Measurements from ENCODE around the gene TMEM163. TPM values are rescaled to one million over a fixed set of nuclear protein-coding genes. Genes with fewer than 3 reads are reported as not detected.

TMEM163 gene
- total and polyA plus RNA-seq, 8 donors, result 3.9 to 48.4 (median 14.0) TPM

DNA sequence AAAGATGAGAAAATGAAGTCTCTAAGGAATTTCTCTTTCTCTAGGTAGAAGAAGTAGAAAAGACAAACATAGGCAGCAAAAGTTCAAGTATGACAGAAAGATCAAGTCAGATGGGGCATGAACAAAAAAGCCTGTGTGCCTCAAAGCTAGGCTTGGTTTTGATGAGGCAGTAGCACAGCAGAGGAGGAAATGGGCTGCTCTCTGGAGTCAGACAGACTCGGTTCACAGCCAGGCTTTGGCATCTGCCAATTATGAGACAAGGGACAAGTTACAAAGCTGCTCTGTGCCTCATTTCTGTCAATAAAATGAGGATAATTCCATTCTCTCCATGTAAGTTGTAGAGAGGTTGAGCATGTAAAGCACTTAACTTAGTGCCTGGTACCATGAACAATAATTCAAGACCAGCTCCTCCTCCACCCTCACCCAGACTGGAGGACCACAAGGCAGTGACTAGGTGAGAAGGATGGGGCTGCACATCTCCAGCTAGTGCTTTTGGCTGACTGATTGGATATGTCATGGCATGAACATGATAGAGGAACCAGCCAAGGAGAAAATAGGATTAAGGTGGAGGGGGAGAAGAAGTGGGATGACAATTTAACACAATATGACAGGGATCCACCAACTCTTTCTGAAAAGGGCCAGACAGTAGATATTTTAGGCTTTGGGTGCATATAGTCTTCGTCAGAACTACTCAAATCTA is 84.6 kb downstream of the TMEM163 start:
- Histone ChIP-seq H3K4me3 (no peak overlapping the region), H3K27me3 (no peaks in the 10 kb centered on the region), H3K36me3 (no peaks in the 10 kb centered on the region), H3K9me3 (no peaks in the 10 kb centered on the region), H3K4me1 (no peaks in the 10 kb centered on the region), H3K27ac (no peak overlapping the region)
- TF ChIP-seq, protein P1, sequence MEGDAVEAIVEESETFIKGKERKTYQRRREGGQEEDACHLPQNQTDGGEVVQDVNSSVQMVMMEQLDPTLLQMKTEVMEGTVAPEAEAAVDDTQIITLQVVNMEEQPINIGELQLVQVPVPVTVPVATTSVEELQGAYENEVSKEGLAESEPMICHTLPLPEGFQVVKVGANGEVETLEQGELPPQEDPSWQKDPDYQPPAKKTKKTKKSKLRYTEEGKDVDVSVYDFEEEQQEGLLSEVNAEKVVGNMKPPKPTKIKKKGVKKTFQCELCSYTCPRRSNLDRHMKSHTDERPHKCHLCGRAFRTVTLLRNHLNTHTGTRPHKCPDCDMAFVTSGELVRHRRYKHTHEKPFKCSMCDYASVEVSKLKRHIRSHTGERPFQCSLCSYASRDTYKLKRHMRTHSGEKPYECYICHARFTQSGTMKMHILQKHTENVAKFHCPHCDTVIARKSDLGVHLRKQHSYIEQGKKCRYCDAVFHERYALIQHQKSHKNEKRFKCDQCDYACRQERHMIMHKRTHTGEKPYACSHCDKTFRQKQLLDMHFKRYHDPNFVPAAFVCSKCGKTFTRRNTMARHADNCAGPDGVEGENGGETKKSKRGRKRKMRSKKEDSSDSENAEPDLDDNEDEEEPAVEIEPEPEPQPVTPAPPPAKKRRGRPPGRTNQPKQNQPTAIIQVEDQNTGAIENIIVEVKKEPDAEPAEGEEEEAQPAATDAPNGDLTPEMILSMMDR (IDR thresholded peaks at IDR 0.05), result no peak
- DNase-seq (no peak), ATAC-seq (no peak)
- intact Hi-C loops (cut with DNase I), result no loop called here

- ATAC-seq (no peak), DNase-seq (peak in 1 of 4 donors; percentile 24)
- no peak overlapping the region for H3K4me3 ChIP-seq
- H3K27ac ChIP-seq, result no peak overlapping the region
- H3K9me3 ChIP-seq, result no peaks in the 10 kb centered on the region
- H3K4me1 ChIP-seq, result no peaks in the 10 kb centered on the region
- TF ChIP-seq, protein P1 (IDR thresholded peaks at IDR 0.05), result no peak
- intact Hi-C loops (cut with DNase I), result no loop called here
- H3K36me3 ChIP-seq, result no peaks in the 10 kb centered on the region
- H3K27me3 ChIP-seq, result no peaks in the 10 kb centered on the region
Measured at GRCh38 chr2:134630504-134631159, 88.2 kb downstream of the TMEM163 start.

- ATAC-seq, result no peak
- DNase-seq, result no peak
- no peak overlapping the region for H3K4me3 ChIP-seq
- no peaks in the 10 kb centered on the region for H3K27me3 ChIP-seq
- intact Hi-C loops (cut with DNase I), result no loop called here
- no peaks in the 10 kb centered on the region for H3K9me3 ChIP-seq
- no peaks in the 10 kb centered on the region for H3K4me1 ChIP-seq
- no peak overlapping the region for H3K27ac ChIP-seq
- H3K36me3 ChIP-seq, result no peaks in the 10 kb centered on the region
- TF ChIP-seq, protein P1 (IDR thresholded peaks at IDR 0.05), result no peak
Measured at GRCh38 chr2:134628453-134628852, 90.3 kb downstream of the TMEM163 start.

GRCh38 chr2:134626781-134627180 is 92.0 kb downstream of the TMEM163 start:
- Histone ChIP-seq H3K27me3 (no peaks in the 10 kb centered on the region), H3K4me3 (no peak overlapping the region), H3K9me3 (no peaks in the 10 kb centered on the region), H3K27ac (no peak overlapping the region), H3K36me3 (no peaks in the 10 kb centered on the region), H3K4me1 (no peaks in the 10 kb centered on the region)
- TF ChIP-seq, protein P1 (IDR thresholded peaks at IDR 0.05), result no peak
- DNase-seq (no peak), ATAC-seq (no peak)
- intact Hi-C loops (cut with DNase I), result no loop called here

DNA sequence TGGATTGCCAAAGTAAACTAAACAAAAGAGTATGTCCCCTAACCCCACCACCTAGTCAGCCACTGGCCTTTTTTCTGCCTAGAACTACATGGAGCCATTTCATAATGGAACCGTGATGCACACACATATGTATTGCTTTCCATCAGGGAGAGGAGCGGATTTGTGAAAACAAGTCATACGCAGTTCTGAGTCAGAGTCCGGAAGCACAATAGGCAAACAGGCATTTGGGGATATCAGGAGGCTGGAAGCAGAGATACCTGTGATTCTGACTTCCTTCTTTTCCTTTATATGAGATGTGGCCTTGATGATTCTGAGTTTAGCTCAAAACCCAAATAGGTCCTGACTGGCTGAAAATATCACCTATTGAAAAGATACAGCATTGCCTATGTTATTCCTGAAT is 93.5 kb downstream of the TMEM163 start:
- Histone ChIP-seq H3K9me3 (no peaks in the 10 kb centered on the region), H3K4me3 (no peak overlapping the region), H3K27ac (no peak overlapping the region), H3K36me3 (no peaks in the 10 kb centered on the region), H3K4me1 (no peaks in the 10 kb centered on the region), H3K27me3 (no peaks in the 10 kb centered on the region)
- DNase-seq, result no peak
- intact Hi-C loops (cut with DNase I), result no loop called here
- ATAC-seq, result no peak
- TF ChIP-seq, protein P1 (IDR thresholded peaks at IDR 0.05), result no peak

All from left lung (tissue), 10 donors.